GM21619 (cell line): Measurements from ENCODE around the gene DGKD.

Source experiments
- ATAC-seq: cut with Tn5 transposase; IDR thresholded peaks from one replicate; pipeline ENCODE4 v1.9.1; 2021; ENCODE audit not compliant: unreplicated experiment

Gene DGKD

GRCh38 chr2:233424154-233424951 is 70.1 kb downstream of the DGKD start:
- no peak for ATAC-seq

GRCh38 chr2:233426619-233427342 is 72.5 kb downstream of the DGKD start:
- ATAC-seq, result no peak

GRCh38 chr2:233428008-233428407 is 73.7 kb downstream of the DGKD start:
- ATAC-seq, result no peak

GRCh38 chr2:233428438-233428837 is 74.1 kb downstream of the DGKD start:
- ATAC-seq, result no peak

GRCh38 chr2:233429175-233429897 is 75.0 kb downstream of the DGKD start:
- ATAC-seq, result no peak

- ATAC-seq, result no peak
These were observed 75.8 kb downstream of the DGKD start for GRCh38 chr2:233430081-233430480.

- ATAC-seq, result no peak
These were observed 76.4 kb downstream of the DGKD start for GRCh38 chr2:233430651-233431050.

GRCh38 chr2:233433029-233433428 is 78.7 kb downstream of the DGKD start:
- no peak for ATAC-seq

GRCh38 chr2:233433794-233434193 is 79.5 kb downstream of the DGKD start:
- no peak for ATAC-seq

- no peak for ATAC-seq
These were observed 80.5 kb downstream of the DGKD start for GRCh38 chr2:233434666-233435330.

- no peak for ATAC-seq
These were observed 81.3 kb downstream of the DGKD start for GRCh38 chr2:233435436-233436190.

- ATAC-seq, result no peak
These were observed 81.9 kb downstream of the DGKD start for GRCh38 chr2:233436191-233436581.

GRCh38 chr2:233436691-233437438 is 82.6 kb downstream of the DGKD start:
- ATAC-seq, result no peak

GRCh38 chr2:233437439-233437955 is 83.2 kb downstream of the DGKD start:
- ATAC-seq, result no peak

GRCh38 chr2:233438573-233439147 is 84.4 kb downstream of the DGKD start:
- no peak for ATAC-seq

- ATAC-seq, result no peak
These were observed 84.9 kb downstream of the DGKD start for GRCh38 chr2:233439191-233439590.

GRCh38 chr2:233440314-233440713 is 86.0 kb downstream of the DGKD start:
- no peak for ATAC-seq

GRCh38 chr2:233440714-233441113 is 86.4 kb downstream of the DGKD start:
- no peak for ATAC-seq
